GM18498 (cell line): ENCODE measurements around the gene VDR.
"Not testable (repeated sequence)": the region's sequence is repeated elsewhere in the genome, so short reads cannot be mapped to it uniquely, and the experiment has no call there.

ENCODE experiments used
- ATAC-seq: cut with Tn5 transposase; IDR thresholded peaks from one replicate; pipeline ENCODE4 v1.9.1; 2021; ENCODE audit warnings: mild to moderate bottlenecking, moderate library complexity; ENCODE audit not compliant: unreplicated experiment

The VDR gene

GRCh38 chr12:47851303-47851952 is 53.4 kb downstream of the VDR start:
- no peak for ATAC-seq

- no peak for ATAC-seq
Measured at GRCh38 chr12:47850153-47851084, 54.4 kb downstream of the VDR start.

- no peak for ATAC-seq
Measured at GRCh38 chr12:47849261-47849660, 55.5 kb downstream of the VDR start.

GRCh38 chr12:47848853-47849252 is 55.9 kb downstream of the VDR start:
- no peak for ATAC-seq

GRCh38 chr12:47846294-47846996 is 58.3 kb downstream of the VDR start:
- ATAC-seq = no peak

GRCh38 chr12:47845081-47845480 is 59.7 kb downstream of the VDR start:
- no peak for ATAC-seq

- ATAC-seq = no peak
Measured at GRCh38 chr12:47844264-47845019, 60.4 kb downstream of the VDR start.

- no peak for ATAC-seq
Measured at GRCh38 chr12:47843226-47843980, 61.4 kb downstream of the VDR start.

- not testable (repeated sequence) for ATAC-seq
Measured at GRCh38 chr12:47842543-47842942, 62.3 kb downstream of the VDR start.

- ATAC-seq = no peak
Measured at GRCh38 chr12:47841910-47842309, 62.9 kb downstream of the VDR start.

- no peak for ATAC-seq
Measured at GRCh38 chr12:47841501-47841900, 63.3 kb downstream of the VDR start.

- ATAC-seq = no peak
Measured at GRCh38 chr12:47840571-47840970, 64.2 kb downstream of the VDR start.

- ATAC-seq = no peak
Measured at GRCh38 chr12:47839214-47839876, 65.4 kb downstream of the VDR start.

- no peak for ATAC-seq
Measured at GRCh38 chr12:47838286-47838931, 66.4 kb downstream of the VDR start.

- ATAC-seq = peak; percentile 47
Measured at GRCh38 chr12:47837190-47838171, 67.3 kb downstream of the VDR start.

- ATAC-seq = no peak
Measured at GRCh38 chr12:47835831-47836155, 69.0 kb downstream of the VDR start.

GRCh38 chr12:47835006-47835830 is 69.6 kb downstream of the VDR start:
- ATAC-seq = no peak
